GDM1 (cell line): ENCODE results near the gene LRRC27.

ENCODE experiments used
- DNase-seq: peaks from one replicate; lab custom pipeline; 2025; lab: John Stamatoyannopoulos, UW

Gene LRRC27

GRCh38 chr10:132427939-132428367, 96.0 kb downstream of the LRRC27 start:
- DNase-seq = no peak

GRCh38 chr10:132428486-132428995, 96.5 kb downstream of the LRRC27 start:
- DNase-seq = no peak
